GM12878 (cell line): ENCODE results near the gene TCF23. TPM values are rescaled to one million over a fixed set of nuclear protein-coding genes. Genes with fewer than 3 reads are reported as not detected.

Experiments used
- ATAC-seq: fragments of 200-7000 bp; cut with Tn5 transposase; 3 replicates; pipeline ENCODE4 v1.9.1; 2020; ENCODE audit warnings: mild to moderate bottlenecking, moderate library complexity
- BruUV-seq: library from RNA; stranded (reverse); fragments of 400-500 nt; replicated peaks from 2 replicates; lab custom pipeline; 2021; lab: Mats Ljungman, UMichigan
- CTCF ChIA-PET: fragments of 300-600 bp; sonication (Branson Sonifier 250); formaldehyde crosslinking; extraction: SDS; loops from one replicate; lab custom pipeline; 2021; ENCODE audit warnings: inconsistent platforms; lab: Yijun Ruan, JAX
- POLR2A ChIA-PET: fragments of 350-600 bp; formaldehyde crosslinking; extraction: SDS; loops from one replicate; lab custom pipeline; 2021; ENCODE audit warnings: inconsistent platforms; lab: Charles Lee
- RAD21 ChIA-PET: fragments of 300-600 bp; sonication (Branson Sonifier 250); formaldehyde crosslinking; loops from one replicate; lab custom pipeline; 2023; ENCODE audit warnings: antibody characterized with exemption; ENCODE audit not compliant: unreplicated experiment; lab: Charles Lee
- SMC1A ChIA-PET: fragments of 300-600 bp; sonication (Branson Sonifier 250); formaldehyde crosslinking; loops from one replicate; lab custom pipeline; 2023; ENCODE audit not compliant: unreplicated experiment, uncharacterized antibody; lab: Charles Lee
- DNase-seq: peaks from one replicate; pipeline ENCODE4 v3.0.0-alpha.2; 2011; ENCODE audit warnings: low read depth, low spot score
- FAIRE-seq: peaks from 3 replicates; lab custom pipeline; 2011; peaks lifted over from hg19 to GRCh38; lab: Jason Lieb, UNC
- H2AFZ ChIP-seq: 2 replicates; pipeline ENCODE4 v1.6.0; 2011; ENCODE audit warnings: low read depth, low read length, control low read depth; ENCODE audit not compliant: control insufficient read depth
- H3K27ac ChIP-seq: 2 replicates; pipeline ENCODE4 v1.5.1; 2011; ENCODE audit warnings: control low read depth; ENCODE audit not compliant: control insufficient read depth, insufficient read depth
- H3K27me3 ChIP-seq, 2 experiments: replicated peaks in 1 of 2; 2 replicates each; pipeline versions ENCODE4 v1.6.0 to v1.6.1; 2011; ENCODE audit warnings: low read length in 1 of 2; ENCODE audit not compliant: control insufficient read depth in 2 of 2, insufficient read depth in 2 of 2
- H3K36me3 ChIP-seq, 2 experiments: 2 replicates each; pipeline ENCODE4 v1.5.1; 2011; ENCODE audit warnings: low read length in 1 of 2; ENCODE audit not compliant: control insufficient read depth in 2 of 2, insufficient read depth in 2 of 2
- H3K4me1 ChIP-seq: 2 replicates; pipeline ENCODE4 v1.6.1; 2011; ENCODE audit warnings: mild to moderate bottlenecking, low read length, moderate library complexity, mixed read lengths; ENCODE audit not compliant: control insufficient read depth, insufficient read depth
- H3K4me2 ChIP-seq: 2 replicates; pipeline ENCODE4 v1.6.0; 2011; ENCODE audit warnings: control low read depth; ENCODE audit not compliant: control insufficient read depth, insufficient read depth
- H3K4me3 ChIP-seq: fragments of 200-600 bp; sonication (generic); 2 replicates; pipeline ENCODE4 v1.5.1; 2016
- H3K79me2 ChIP-seq: 2 replicates; pipeline ENCODE4 v1.6.0; 2011; ENCODE audit warnings: low read length; ENCODE audit not compliant: control insufficient read depth, insufficient read depth
- H3K9ac ChIP-seq: 2 replicates; pipeline ENCODE4 v1.8.0; 2011; ENCODE audit warnings: low read length, control low read depth, mixed read lengths; ENCODE audit not compliant: control insufficient read depth, insufficient read depth
- H3K9me3 ChIP-seq: replicated peaks from 3 replicates; pipeline ENCODE4 v1.5.1; 2011; ENCODE audit warnings: mild to moderate bottlenecking, low read length; ENCODE audit not compliant: control insufficient read depth, insufficient read depth
- H4K20me1 ChIP-seq: 2 replicates; pipeline ENCODE4 v1.6.0; 2011; ENCODE audit not compliant: control insufficient read depth, insufficient read depth
- IKZF2 ChIP-seq, 2 experiments: fragments of 450-650 bp; IDR thresholded peaks; 2 replicates each; pipeline ENCODE4 v1.6.1; 2017; ENCODE audit warnings: mild to moderate bottlenecking in 2 of 2, moderate library complexity in 2 of 2
- MXI1 ChIP-seq: fragments of 150-350 bp; IDR thresholded peaks from 2 replicates; pipeline ENCODE4 v1.6.1; 2011; ENCODE audit warnings: low read depth, mild to moderate bottlenecking, inconsistent platforms, low read length, improper control_type of control experiment
- PAX5 ChIP-seq: IDR thresholded peaks from 2 replicates; pipeline ENCODE4 v1.6.1; 2011; ENCODE audit warnings: low read depth, low read length, borderline replicate concordance
- RAD51 ChIP-seq: fragments of 450-650 bp; IDR thresholded peaks from 2 replicates; pipeline ENCODE4 v1.6.1; 2016; ENCODE audit warnings: moderate library complexity, mild to moderate bottlenecking, inconsistent platforms
- RELA ChIP-seq: fragments of 450-650 bp; IDR thresholded peaks from 2 replicates; pipeline ENCODE4 v1.8.0; 2014; ENCODE audit warnings: borderline replicate concordance; ENCODE audit not compliant: partially characterized antibody
- WGBS: methylation state at CpG from one replicate; pipeline ENCODE4 v1.1.6; 2016; ENCODE audit warnings: low lambda C conversion rate; ENCODE audit not compliant: insufficient replicate concordance, insufficient coverage; ENCODE audit errors: missing lambda C conversion rate; 5-methylcytosine and 5-hydroxymethylcytosine counted together
- in situ Hi-C: fragments of 300-500 bp; cut with MboI; formaldehyde crosslinking; loops from 9 replicates; pipeline ENCODE4 v1.14.3; 2018; ENCODE audit warnings: mixed read lengths
- intact Hi-C: fragments of 100-400 bp; cut with micrococcal nuclease; formaldehyde crosslinking; loops from one replicate; pipeline ENCODE4 v1.14.2; 2022; ENCODE audit not compliant: unreplicated experiment
- polyA plus RNA-seq, 11 experiments: library from polyadenylated mRNA; depleted of rRNA in 4 of 11; unstranded in 6 of 11; stranded (reverse) in 5 of 11; fragments of >200 nt; fragmentation: Nextera tagmentation in 4 of 11; fragmentation: Illumina TruSeq in 1 of 11; extraction: Ambion mirVana in 4 of 11; extraction: Trizol in 1 of 11; gene quantifications; 1 replicate in 1 of 11; 2 replicates in 10 of 11; pipeline versions ENCODE4 v1.2.1 to v1.2.3, GENCODE V29; 2011 to 2016; ENCODE audit warnings: inconsistent platforms in 2 of 11, missing spikeins in 2 of 11, low read depth in 1 of 11
- total RNA-seq, 4 experiments: library from RNA; depleted of rRNA in 3 of 4; stranded (reverse); fragments of >200 nt in 3 of 4; fragmentation: Illumina TruSeq in 1 of 4; extraction: Trizol in 1 of 4; gene quantifications; 2 replicates each; pipeline versions ENCODE4 v1.2.1 to v1.2.3, GENCODE V29; 2013 to 2021
- TF ChIP-seq, protein P1 (sequence below): fragments of 150-350 bp; IDR thresholded peaks from 2 replicates; pipeline ENCODE4 v1.6.1; 2014; ENCODE audit warnings: mild to moderate bottlenecking, low read depth, low read length
- TF ChIP-seq, protein P2 (sequence below): IDR thresholded peaks from 2 replicates; pipeline ENCODE4 v1.6.1; 2011; ENCODE audit warnings: borderline replicate concordance, low read depth, mild to moderate bottlenecking, moderate library complexity, mixed read lengths, low read length; ENCODE audit not compliant: insufficient read depth; ENCODE audit errors: extremely low read length
- TF ChIP-seq, protein P3 (sequence below): fragments of 450-650 bp; IDR thresholded peaks from 2 replicates; pipeline ENCODE4 v1.6.1; 2016; ENCODE audit warnings: mild to moderate bottlenecking
- TF ChIP-seq, protein P4 (sequence below): IDR thresholded peaks from 2 replicates; pipeline ENCODE4 v1.6.1; 2011; ENCODE audit warnings: low read depth, mild to moderate bottlenecking, low read length, moderate library complexity, borderline replicate concordance; ENCODE audit errors: extremely low read depth
- TF ChIP-seq, protein P5 (sequence below): fragments of 450-650 bp; IDR thresholded peaks from 2 replicates; pipeline ENCODE4 v1.6.1; 2017; ENCODE audit warnings: borderline replicate concordance

The TCF23 gene
- total and polyA plus RNA-seq, 10 of the 15 experiments (the other 5 are each of a cell fraction or from before 2014, with no cell fraction given) = not detected

DNA sequence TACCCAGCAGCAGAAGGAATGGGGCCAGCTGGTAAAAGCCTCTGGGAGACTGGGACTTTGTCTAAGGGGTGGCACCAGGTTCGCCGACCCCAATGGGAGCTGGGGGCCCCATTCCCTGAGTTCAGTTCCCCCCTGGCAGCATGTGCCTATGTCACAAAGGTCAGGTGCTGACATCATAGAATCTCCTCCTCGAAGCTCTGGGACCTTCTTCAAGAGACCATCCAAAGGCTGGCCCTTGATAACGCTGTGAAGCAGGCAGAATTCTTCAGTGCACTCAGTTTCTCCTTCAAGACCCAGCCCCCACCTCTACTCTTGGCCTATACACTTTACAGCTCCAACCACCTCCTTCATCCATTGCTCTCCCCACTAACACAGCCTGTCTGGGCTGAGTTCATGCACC, 9.5 kb upstream of the TCF23 start, which contains the start of gene PRR30:
Gene PRR30 (minus strand): TSS at position 101 of the 400 bp plus-strand sequence. CDS start 1,081 bp downstream, outside the sequence.
- POLR2A ChIA-PET = no interaction called here
- Histone ChIP-seq H2AFZ (no peak within 1 kb of the TSS), H3K9me3 (no peaks in the 10 kb centered on the region; the same call in 2 of the 3 replicates), H3K4me3 (no peak within 1 kb of the TSS), H3K4me1 (peaks cover 4% of the 10 kb centered on the region; the same call in 1 of the 2 replicates), H4K20me1 (no peaks in the 10 kb centered on the region), H3K36me3 (no peaks in the 10 kb centered on the region), H3K9ac (no peak within 1 kb of the TSS), H3K27ac (no peak within 1 kb of the TSS), H3K4me2 (no peak within 1 kb of the TSS), H3K27me3 (no peaks in the 10 kb centered on the region; a peak in 1 of 4 replicates), H3K79me2 (peaks cover 1% of the 10 kb centered on the region)
- TF ChIP-seq, protein P1, sequence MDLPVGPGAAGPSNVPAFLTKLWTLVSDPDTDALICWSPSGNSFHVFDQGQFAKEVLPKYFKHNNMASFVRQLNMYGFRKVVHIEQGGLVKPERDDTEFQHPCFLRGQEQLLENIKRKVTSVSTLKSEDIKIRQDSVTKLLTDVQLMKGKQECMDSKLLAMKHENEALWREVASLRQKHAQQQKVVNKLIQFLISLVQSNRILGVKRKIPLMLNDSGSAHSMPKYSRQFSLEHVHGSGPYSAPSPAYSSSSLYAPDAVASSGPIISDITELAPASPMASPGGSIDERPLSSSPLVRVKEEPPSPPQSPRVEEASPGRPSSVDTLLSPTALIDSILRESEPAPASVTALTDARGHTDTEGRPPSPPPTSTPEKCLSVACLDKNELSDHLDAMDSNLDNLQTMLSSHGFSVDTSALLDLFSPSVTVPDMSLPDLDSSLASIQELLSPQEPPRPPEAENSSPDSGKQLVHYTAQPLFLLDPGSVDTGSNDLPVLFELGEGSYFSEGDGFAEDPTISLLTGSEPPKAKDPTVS = no peak
- TF ChIP-seq, protein P2, sequence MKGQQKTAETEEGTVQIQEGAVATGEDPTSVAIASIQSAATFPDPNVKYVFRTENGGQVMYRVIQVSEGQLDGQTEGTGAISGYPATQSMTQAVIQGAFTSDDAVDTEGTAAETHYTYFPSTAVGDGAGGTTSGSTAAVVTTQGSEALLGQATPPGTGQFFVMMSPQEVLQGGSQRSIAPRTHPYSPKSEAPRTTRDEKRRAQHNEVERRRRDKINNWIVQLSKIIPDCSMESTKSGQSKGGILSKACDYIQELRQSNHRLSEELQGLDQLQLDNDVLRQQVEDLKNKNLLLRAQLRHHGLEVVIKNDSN = no peak
- no peak for TF ChIP-seq IKZF2 (IDR thresholded peaks at IDR 0.05)
- no peak for TF ChIP-seq RAD51
- no peak for TF ChIP-seq RELA
- TF ChIP-seq, protein P3, sequence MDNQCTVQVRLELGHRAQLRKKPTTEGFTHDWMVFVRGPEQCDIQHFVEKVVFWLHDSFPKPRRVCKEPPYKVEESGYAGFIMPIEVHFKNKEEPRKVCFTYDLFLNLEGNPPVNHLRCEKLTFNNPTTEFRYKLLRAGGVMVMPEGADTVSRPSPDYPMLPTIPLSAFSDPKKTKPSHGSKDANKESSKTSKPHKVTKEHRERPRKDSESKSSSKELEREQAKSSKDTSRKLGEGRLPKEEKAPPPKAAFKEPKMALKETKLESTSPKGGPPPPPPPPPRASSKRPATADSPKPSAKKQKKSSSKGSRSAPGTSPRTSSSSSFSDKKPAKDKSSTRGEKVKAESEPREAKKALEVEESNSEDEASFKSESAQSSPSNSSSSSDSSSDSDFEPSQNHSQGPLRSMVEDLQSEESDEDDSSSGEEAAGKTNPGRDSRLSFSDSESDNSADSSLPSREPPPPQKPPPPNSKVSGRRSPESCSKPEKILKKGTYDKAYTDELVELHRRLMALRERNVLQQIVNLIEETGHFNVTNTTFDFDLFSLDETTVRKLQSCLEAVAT = no peak
- no peak for TF ChIP-seq MXI1
- TF ChIP-seq, protein P4, sequence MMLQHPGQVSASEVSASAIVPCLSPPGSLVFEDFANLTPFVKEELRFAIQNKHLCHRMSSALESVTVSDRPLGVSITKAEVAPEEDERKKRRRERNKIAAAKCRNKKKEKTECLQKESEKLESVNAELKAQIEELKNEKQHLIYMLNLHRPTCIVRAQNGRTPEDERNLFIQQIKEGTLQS = no peak
- TF ChIP-seq PAX5 = no peak
- TF ChIP-seq, protein P5, sequence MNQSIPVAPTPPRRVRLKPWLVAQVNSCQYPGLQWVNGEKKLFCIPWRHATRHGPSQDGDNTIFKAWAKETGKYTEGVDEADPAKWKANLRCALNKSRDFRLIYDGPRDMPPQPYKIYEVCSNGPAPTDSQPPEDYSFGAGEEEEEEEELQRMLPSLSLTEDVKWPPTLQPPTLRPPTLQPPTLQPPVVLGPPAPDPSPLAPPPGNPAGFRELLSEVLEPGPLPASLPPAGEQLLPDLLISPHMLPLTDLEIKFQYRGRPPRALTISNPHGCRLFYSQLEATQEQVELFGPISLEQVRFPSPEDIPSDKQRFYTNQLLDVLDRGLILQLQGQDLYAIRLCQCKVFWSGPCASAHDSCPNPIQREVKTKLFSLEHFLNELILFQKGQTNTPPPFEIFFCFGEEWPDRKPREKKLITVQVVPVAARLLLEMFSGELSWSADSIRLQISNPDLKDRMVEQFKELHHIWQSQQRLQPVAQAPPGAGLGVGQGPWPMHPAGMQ = no peak
- DNase-seq = no peak
- BruUV-seq = no TSS peak
- WGBS = 44% methylated on average over 4 of the region's 4 CpGs
- in situ Hi-C loops (no loop called here), intact Hi-C loops (no loop called here)
- RAD21 ChIA-PET = no interaction called here
- CTCF ChIA-PET = interaction anchor here (0.7 kb wide), 1 partner anchor 53 kb away, joined by 3 read pairs; no protein-coding TSS in a partner anchor
- SMC1A ChIA-PET = no interaction called here
- ATAC-seq = no peak
- FAIRE-seq = no peak
